Measurements from ENCODE around the gene SLC9A7.

The SLC9A7 gene

GRCh38 chrX:46647251-46647650 lies 111.7 kb downstream of the SLC9A7 start:
- no peak for DNase-seq (ENCODE audit: low spot score)

GRCh38 chrX:46645614-46646013 lies 113.3 kb downstream of the SLC9A7 start:
- DNase-seq (ENCODE audit: low spot score): no peak

- DNase-seq (ENCODE audit: low spot score): no peak
Observed at GRCh38 chrX:46643636-46644035, 115.3 kb downstream of the SLC9A7 start.

- peak; percentile 42 for DNase-seq (ENCODE audit: low spot score)
Observed at GRCh38 chrX:46642145-46642544, 116.8 kb downstream of the SLC9A7 start.

DNA sequence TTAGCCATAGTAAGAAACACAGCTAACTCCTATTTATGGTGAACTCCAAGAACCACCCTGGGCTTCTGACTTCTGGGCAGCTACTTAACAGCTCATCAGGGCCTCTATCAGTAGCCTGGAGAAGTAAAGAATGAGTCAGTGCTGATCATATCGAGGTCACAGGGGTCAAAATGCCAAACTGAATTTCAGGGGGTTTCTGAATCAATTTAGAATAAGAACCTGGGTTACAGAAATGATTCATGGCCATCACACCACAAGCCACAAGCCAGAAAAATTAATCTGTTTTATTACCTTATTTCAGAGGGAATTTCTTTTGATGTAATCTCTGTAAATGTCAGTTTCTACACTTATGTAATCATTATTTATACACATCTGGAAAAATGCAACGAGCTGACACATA lies 121.0 kb downstream of the SLC9A7 start:
- DNase-seq (ENCODE audit: low spot score): no peak

GRCh38 chrX:46636223-46636622 lies 122.7 kb downstream of the SLC9A7 start:
- no peak for DNase-seq (ENCODE audit: low spot score)

- no peak for DNase-seq (ENCODE audit: low spot score)
Observed at GRCh38 chrX:46635186-46635585, 123.7 kb downstream of the SLC9A7 start.

DNA sequence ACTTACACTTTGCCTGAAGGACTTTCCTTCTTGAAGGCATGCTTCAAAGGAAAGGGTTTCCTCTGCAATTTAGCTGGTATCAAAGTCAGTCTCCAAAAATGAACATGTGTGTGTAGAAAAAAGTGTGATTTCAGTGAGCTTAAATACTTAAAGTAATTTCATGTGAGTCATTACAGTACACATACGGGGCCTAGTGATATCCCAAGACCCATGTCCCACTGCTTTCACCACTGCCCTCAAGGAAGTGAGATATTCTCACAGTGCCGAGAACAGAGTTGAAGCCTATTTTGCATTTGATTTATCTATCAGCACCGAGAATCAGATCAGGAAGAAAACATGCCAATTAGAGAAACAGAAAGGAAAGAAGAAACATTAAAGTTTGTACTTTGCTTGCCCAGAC lies 124.3 kb downstream of the SLC9A7 start:
- no peak for DNase-seq (ENCODE audit: low spot score)

DNA sequence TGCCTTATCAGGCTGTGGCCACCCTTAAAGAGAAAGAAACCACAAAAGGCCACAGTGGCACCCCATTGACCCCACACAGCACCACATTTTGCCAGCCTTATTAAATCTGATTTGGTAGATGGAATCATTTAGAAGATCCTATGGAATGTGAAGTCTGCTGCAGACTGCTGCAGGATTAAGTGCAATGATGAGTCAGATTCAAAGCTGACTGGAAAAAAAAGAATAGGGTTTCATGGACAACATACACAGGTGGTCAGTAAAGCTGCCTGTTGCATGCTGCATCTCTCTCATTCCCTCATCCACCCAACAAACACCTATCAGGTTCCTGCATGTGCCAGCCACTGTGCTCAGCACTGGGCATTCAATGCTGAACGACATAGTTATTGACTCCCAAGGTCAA lies 128.8 kb downstream of the SLC9A7 start:
- DNase-seq (ENCODE audit: low spot score): no peak

DNA sequence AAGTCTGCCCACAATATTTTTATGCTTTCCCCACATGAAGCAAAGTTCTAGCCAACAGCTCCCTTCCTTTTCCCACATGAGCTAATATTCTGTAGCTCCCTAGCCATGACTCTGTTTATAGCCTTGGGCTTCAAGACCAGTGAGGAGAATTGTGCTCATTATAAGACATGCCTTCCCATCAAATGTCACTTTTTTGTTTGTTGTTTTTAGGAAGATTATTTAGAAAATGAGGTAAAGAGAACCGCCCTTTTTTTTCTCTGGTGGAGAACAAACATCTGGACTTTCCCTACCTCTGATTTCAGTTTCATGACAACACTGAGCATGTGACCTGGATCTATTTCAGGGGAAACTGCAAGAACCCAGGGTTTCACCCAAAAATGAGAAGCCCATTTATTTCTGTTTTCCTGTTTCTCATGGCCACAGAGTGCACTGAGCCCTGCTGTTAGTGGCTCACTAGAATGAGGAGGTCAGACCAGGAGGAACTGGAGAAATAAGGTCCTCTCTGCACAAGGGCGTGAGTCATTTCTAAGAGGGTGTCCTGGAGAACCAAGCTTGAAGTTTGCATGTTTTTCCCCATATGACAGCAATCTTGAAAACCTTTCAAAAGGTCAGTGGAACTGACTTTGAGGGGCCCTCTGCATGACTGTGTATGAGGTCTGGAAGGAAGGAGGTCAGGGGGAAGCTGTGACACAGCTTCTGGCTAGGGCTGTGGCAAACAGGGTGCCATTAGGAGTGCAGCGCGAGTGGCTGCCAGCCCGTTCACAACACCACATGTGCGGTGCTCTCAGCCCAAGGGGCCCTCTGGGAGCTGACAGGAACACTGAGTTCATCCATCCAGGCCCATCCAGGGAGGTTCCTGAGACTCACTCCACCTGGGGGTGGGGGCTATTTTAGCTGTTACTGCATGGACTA lies 130.2 kb downstream of the SLC9A7 start:
- DNase-seq (ENCODE audit: low spot score): no peak

- no peak for DNase-seq (ENCODE audit: low spot score)
Observed at GRCh38 chrX:46627711-46628419, 131.1 kb downstream of the SLC9A7 start.

- DNase-seq (ENCODE audit: low spot score): no peak
Observed at GRCh38 chrX:46627062-46627461, 131.9 kb downstream of the SLC9A7 start.

DNA sequence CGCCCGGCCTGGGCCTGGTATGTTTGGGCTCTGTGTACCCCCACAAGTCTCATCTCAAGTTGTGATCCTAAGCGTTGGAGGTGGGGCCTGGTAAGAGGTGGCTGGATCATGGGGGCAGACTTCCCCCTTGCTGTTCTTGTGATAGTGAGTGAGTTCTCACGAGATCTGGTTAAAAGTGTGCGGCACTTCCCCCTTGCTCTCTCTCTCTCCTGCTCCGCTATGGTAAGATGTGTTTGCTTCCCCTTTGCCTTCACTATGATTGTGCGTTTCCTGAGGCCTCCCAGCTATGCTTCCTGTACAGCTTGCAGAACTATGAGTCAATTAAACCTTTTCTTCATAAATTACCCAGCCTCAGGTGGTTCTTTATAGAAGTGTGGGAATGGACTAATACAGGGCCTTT lies 132.4 kb downstream of the SLC9A7 start:
- no peak for DNase-seq (ENCODE audit: low spot score)

GRCh38 chrX:46624090-46624786 lies 134.7 kb downstream of the SLC9A7 start:
- DNase-seq (ENCODE audit: low spot score): no peak

- DNase-seq (ENCODE audit: low spot score): no peak
Observed at GRCh38 chrX:46621572-46621971, 137.3 kb downstream of the SLC9A7 start.

- no peak for DNase-seq (ENCODE audit: low spot score)
Observed at GRCh38 chrX:46620505-46620904, 138.4 kb downstream of the SLC9A7 start.

GRCh38 chrX:46618947-46619346 lies 140.0 kb downstream of the SLC9A7 start:
- no peak for DNase-seq (ENCODE audit: low spot score)

DNA sequence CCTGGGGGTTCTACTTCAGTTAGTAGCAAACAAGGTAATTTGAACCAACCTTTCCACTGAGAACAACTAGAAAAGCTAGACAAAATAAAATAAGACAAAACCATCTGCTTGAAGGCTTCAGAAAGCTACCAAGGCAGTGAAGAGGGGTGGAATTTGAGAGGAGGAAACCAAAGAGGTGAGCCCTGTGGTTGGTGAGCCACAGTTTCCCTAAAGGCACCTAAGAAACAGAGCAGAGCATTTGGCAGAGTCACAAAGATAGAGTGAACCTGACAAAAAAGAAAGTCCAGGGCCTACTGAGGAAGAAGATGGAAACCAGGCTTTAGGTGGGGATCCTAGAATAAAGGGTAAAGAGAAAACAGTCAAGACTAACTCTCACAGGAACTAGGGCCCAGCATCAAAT lies 141.0 kb downstream of the SLC9A7 start:
- no peak for DNase-seq (ENCODE audit: low spot score)

- no peak for DNase-seq (ENCODE audit: low spot score)
Observed at GRCh38 chrX:46611658-46612362, 147.1 kb downstream of the SLC9A7 start.

DNA sequence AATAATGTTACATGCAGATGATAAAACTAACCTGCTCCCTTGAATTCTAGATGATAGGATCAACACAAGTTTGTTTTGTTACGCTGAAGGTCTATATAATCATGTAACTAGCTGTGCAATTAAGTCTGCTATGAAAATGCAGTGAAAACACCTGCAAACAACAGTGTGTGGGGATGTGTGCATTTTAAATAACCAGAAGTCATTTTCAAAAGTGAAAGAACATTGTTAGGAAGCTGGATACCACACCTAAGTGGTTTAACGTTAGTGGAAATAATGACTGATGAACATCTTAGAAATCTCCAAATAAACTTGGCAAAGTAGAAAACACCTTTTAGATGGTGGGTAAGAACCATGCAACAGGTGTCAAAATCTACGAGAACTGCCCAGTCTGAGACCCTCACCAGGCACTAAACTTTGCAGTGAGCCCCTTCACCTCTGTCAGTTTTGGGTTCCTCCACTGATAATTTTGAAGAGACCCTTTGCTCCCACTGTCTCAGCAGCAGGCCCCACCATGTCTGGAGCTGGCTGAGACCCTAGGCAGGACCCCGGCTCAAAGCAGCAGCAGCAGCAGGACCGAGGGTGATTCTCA lies 148.8 kb downstream of the SLC9A7 start:
- DNase-seq (ENCODE audit: low spot score): no peak

DNA sequence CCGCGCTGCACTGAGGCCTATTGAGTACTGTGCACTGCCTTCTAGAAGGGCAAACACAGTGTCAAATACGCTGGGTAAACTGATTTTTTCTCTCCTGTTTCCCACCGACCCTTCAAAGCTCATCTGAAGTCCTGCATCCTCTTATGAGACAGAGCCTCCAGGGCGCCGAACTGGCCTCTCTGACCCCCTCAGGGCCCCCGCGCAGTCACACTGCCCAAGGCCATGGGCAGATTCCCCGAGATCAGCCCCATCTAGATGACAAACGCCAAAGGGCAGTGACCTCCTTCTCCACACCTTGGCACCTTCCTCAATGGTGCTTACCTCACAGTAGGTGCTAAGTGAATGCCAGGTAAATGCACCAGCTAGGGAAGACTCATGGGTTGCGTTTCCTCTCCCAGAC lies 151.0 kb downstream of the SLC9A7 start:
- no peak for DNase-seq (ENCODE audit: low spot score)
